WTC11 (cell line): ENCODE results near the gene TCTN2. TPM values are rescaled to one million over a fixed set of nuclear protein-coding genes. Genes with fewer than 3 reads are reported as not detected.

Source experiments
- ATAC-seq: fragments of 200-7000 bp; cut with Tn5 transposase; 2 replicates; pipeline ENCODE4 v1.10.0; 2021; ENCODE audit warnings: mild to moderate bottlenecking, moderate library complexity
- CTCF ChIA-PET: fragments of 300-600 bp; sonication (Branson Sonifier 250); formaldehyde crosslinking; loops from one replicate; lab custom pipeline; 2021; ENCODE audit warnings: antibody characterized with exemption; lab: Charles Lee
- POLR2A ChIA-PET: fragments of 350-600 bp; sonication (Branson Sonifier 250); formaldehyde crosslinking; loops from one replicate; lab custom pipeline; 2021; ENCODE audit warnings: antibody characterized with exemption; lab: Charles Lee
- DNase-seq: peaks from one replicate; pipeline ENCODE4 v3.0.0; 2021; ENCODE audit warnings: low spot score
- H3K27ac Mint-ChIP-seq: 2 replicates; pipeline ENCODE4 v1.8.0; 2021; ENCODE audit warnings: mixed read lengths
- H3K27me3 Mint-ChIP-seq: 2 replicates; pipeline ENCODE4 v1.8.0; 2021; ENCODE audit warnings: low read depth, mild to moderate bottlenecking, moderate library complexity, mixed read lengths
- H3K36me3 Mint-ChIP-seq: 2 replicates; pipeline ENCODE4 v1.8.0; 2021; ENCODE audit warnings: mixed read lengths
- H3K4me1 Mint-ChIP-seq: 2 replicates; pipeline ENCODE4 v1.8.0; 2022; ENCODE audit warnings: mixed read lengths
- H3K4me3 Mint-ChIP-seq: 2 replicates; pipeline ENCODE4 v1.8.0; 2021; ENCODE audit warnings: mild to moderate bottlenecking, moderate library complexity, mixed read lengths
- H3K9me3 Mint-ChIP-seq: 2 replicates; pipeline ENCODE4 v1.8.0; 2021; ENCODE audit warnings: mixed read lengths
- ATF1 ChIP-seq: sonication (generic); formaldehyde crosslinking; IDR thresholded peaks from 2 replicates; pipeline ENCODE4 v1.8.1; 2023; ENCODE audit warnings: mild to moderate bottlenecking, moderate library complexity, missing genetic modification reagents
- CBFB ChIP-seq: sonication (generic); formaldehyde crosslinking; IDR thresholded peaks from 2 replicates; pipeline ENCODE4 v1.8.1; 2022; ENCODE audit warnings: mild to moderate bottlenecking, low read depth, missing genetic modification reagents
- CTCF ChIP-seq: fragments of 200-600 bp; IDR thresholded peaks from 2 replicates; pipeline ENCODE4 v1.8.0; 2022; ENCODE audit warnings: antibody characterized with exemption
- EMX1 ChIP-seq: fragments of 250-450 bp; sonication (Bioruptor Pico); IDR thresholded peaks from 2 replicates; pipeline ENCODE4 v1.8.0; 2021; ENCODE audit warnings: mild to moderate bottlenecking
- ESRRA ChIP-seq: sonication (generic); formaldehyde crosslinking; IDR thresholded peaks from 2 replicates; pipeline ENCODE4 v1.8.1; 2022; ENCODE audit warnings: mild to moderate bottlenecking, missing genetic modification reagents, borderline replicate concordance
- FOXP4 ChIP-seq: sonication (generic); formaldehyde crosslinking; IDR thresholded peaks from 2 replicates; pipeline ENCODE4 v1.8.0; 2022; ENCODE audit warnings: mild to moderate bottlenecking, missing genetic modification reagents
- NFATC4 ChIP-seq: fragments of 250-450 bp; sonication (Bioruptor Pico); IDR thresholded peaks from 2 replicates; pipeline ENCODE4 v1.9.0; 2021; ENCODE audit warnings: mild to moderate bottlenecking
- NFYB ChIP-seq: sonication (generic); formaldehyde crosslinking; conservative IDR thresholded peaks from 2 replicates; pipeline ENCODE4 v1.8.0; 2022; ENCODE audit warnings: low read depth, missing genetic modification reagents
- NR2C2 ChIP-seq: sonication (generic); formaldehyde crosslinking; IDR thresholded peaks from 2 replicates; pipeline ENCODE4 v1.8.0; 2022; ENCODE audit warnings: mild to moderate bottlenecking, missing genetic modification reagents
- PRRX2 ChIP-seq: fragments of 250-450 bp; sonication (Bioruptor Pico); IDR thresholded peaks from 2 replicates; pipeline ENCODE4 v1.8.0; 2021; ENCODE audit warnings: mild to moderate bottlenecking
- SMAD3 ChIP-seq: sonication (generic); formaldehyde crosslinking; IDR thresholded peaks from 2 replicates; pipeline ENCODE4 v1.8.0; 2022; ENCODE audit warnings: missing genetic modification reagents, mild to moderate bottlenecking, borderline replicate concordance
- SOX15 ChIP-seq: fragments of 250-450 bp; sonication (Bioruptor Pico); IDR thresholded peaks from 2 replicates; pipeline ENCODE4 v1.9.0; 2021; ENCODE audit warnings: mild to moderate bottlenecking
- SP1 ChIP-seq: sonication (generic); formaldehyde crosslinking; conservative IDR thresholded peaks from 2 replicates; pipeline ENCODE4 v1.8.1; 2022; ENCODE audit warnings: missing genetic modification reagents
- ZBTB21 ChIP-seq: sonication (generic); formaldehyde crosslinking; IDR thresholded peaks from 2 replicates; pipeline ENCODE4 v1.8.1; 2023; ENCODE audit warnings: mild to moderate bottlenecking, missing genetic modification reagents, borderline replicate concordance
- ZNF219 ChIP-seq: sonication (generic); formaldehyde crosslinking; IDR thresholded peaks from 2 replicates; pipeline ENCODE4 v1.8.0; 2023; ENCODE audit warnings: missing genetic modification reagents, mild to moderate bottlenecking, borderline replicate concordance
- ZNF317 ChIP-seq: sonication (generic); formaldehyde crosslinking; IDR thresholded peaks from 2 replicates; pipeline ENCODE4 v1.8.1; 2023; ENCODE audit warnings: low read depth, mild to moderate bottlenecking, moderate library complexity, missing genetic modification reagents, borderline replicate concordance
- ZNF532 ChIP-seq: fragments of 250-450 bp; sonication (Bioruptor Pico); IDR thresholded peaks from 2 replicates; pipeline ENCODE4 v1.9.0; 2021; ENCODE audit warnings: mild to moderate bottlenecking, borderline replicate concordance
- total RNA-seq: library from RNA; stranded (reverse); gene quantifications from 3 replicates; pipeline ENCODE4 v1.2.3, GENCODE V29; 2021
- TF ChIP-seq, protein P1 (sequence below): sonication (generic); formaldehyde crosslinking; conservative IDR thresholded peaks from 2 replicates; pipeline ENCODE4 v1.8.1; 2023; ENCODE audit warnings: mild to moderate bottlenecking, low read depth, missing genetic modification reagents, moderate library complexity
- TF ChIP-seq, protein P2 (sequence below): sonication (generic); formaldehyde crosslinking; conservative IDR thresholded peaks from 2 replicates; pipeline ENCODE4 v1.8.1; 2022; ENCODE audit warnings: mild to moderate bottlenecking, missing genetic modification reagents
- TF ChIP-seq, protein P3 (sequence below): sonication (generic); formaldehyde crosslinking; IDR thresholded peaks from 2 replicates; pipeline ENCODE4 v1.8.0; 2022; ENCODE audit warnings: mild to moderate bottlenecking, missing genetic modification reagents

Gene TCTN2
- total RNA-seq, 1 experiment from 2014 or later: 6.2 TPM

- TF ChIP-seq SMAD3 (CRISPR knock-in tag): no peak
- TF ChIP-seq ZNF532 (CRISPR knock-in tag): no peak
- no peak for TF ChIP-seq NFATC4 (CRISPR knock-in tag)
- no peak for TF ChIP-seq EMX1
- no peak for TF ChIP-seq CBFB (CRISPR knock-in tag)
Observed at GRCh38 chr12:123686636-123687190, 15.8 kb downstream of the TCTN2 start (continued).

GRCh38 chr12:123690191-123690840, 19.4 kb downstream of the TCTN2 start:
- DNase-seq (no peak), ATAC-seq (no peak)
- H3K27me3 Mint-ChIP-seq: no peaks in the 10 kb centered on the region
- no peak overlapping the region for H3K27ac Mint-ChIP-seq
- ChIA-PET CTCF (no interaction called here), POLR2A (no interaction called here)
- H3K4me3 Mint-ChIP-seq: no peak overlapping the region
- H3K9me3 Mint-ChIP-seq: no peaks in the 10 kb centered on the region
- H3K36me3 Mint-ChIP-seq: no peaks in the 10 kb centered on the region
- TF ChIP-seq ATF1 (CRISPR knock-in tag) (no peak), SOX15 (CRISPR knock-in tag) (no peak), SMAD3 (CRISPR knock-in tag) (no peak)
- TF ChIP-seq, protein P1, sequence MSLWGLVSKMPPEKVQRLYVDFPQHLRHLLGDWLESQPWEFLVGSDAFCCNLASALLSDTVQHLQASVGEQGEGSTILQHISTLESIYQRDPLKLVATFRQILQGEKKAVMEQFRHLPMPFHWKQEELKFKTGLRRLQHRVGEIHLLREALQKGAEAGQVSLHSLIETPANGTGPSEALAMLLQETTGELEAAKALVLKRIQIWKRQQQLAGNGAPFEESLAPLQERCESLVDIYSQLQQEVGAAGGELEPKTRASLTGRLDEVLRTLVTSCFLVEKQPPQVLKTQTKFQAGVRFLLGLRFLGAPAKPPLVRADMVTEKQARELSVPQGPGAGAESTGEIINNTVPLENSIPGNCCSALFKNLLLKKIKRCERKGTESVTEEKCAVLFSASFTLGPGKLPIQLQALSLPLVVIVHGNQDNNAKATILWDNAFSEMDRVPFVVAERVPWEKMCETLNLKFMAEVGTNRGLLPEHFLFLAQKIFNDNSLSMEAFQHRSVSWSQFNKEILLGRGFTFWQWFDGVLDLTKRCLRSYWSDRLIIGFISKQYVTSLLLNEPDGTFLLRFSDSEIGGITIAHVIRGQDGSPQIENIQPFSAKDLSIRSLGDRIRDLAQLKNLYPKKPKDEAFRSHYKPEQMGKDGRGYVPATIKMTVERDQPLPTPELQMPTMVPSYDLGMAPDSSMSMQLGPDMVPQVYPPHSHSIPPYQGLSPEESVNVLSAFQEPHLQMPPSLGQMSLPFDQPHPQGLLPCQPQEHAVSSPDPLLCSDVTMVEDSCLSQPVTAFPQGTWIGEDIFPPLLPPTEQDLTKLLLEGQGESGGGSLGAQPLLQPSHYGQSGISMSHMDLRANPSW: no peak
- TF ChIP-seq, protein P2, sequence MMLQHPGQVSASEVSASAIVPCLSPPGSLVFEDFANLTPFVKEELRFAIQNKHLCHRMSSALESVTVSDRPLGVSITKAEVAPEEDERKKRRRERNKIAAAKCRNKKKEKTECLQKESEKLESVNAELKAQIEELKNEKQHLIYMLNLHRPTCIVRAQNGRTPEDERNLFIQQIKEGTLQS (CRISPR knock-in tag): no peak
- TF ChIP-seq, protein P3, sequence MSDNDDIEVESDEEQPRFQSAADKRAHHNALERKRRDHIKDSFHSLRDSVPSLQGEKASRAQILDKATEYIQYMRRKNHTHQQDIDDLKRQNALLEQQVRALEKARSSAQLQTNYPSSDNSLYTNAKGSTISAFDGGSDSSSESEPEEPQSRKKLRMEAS: no peak
- H3K4me1 Mint-ChIP-seq: no peaks in the 10 kb centered on the region

GRCh38 chr12:123696207-123696606, 25.3 kb downstream of the TCTN2 start:
- no peaks in the 10 kb centered on the region for H3K9me3 Mint-ChIP-seq
- no peak overlapping the region for H3K27ac Mint-ChIP-seq
- no peak for ATAC-seq
- ChIA-PET POLR2A (no interaction called here), CTCF (no interaction called here)
- no peaks in the 10 kb centered on the region for H3K27me3 Mint-ChIP-seq
- H3K36me3 Mint-ChIP-seq: no peaks in the 10 kb centered on the region
- no peak overlapping the region for H3K4me3 Mint-ChIP-seq
- TF ChIP-seq ZBTB21 (CRISPR knock-in tag) (no peak), NFYB (CRISPR knock-in tag) (no peak), SP1 (CRISPR knock-in tag) (no peak), NR2C2 (CRISPR knock-in tag) (no peak), ZNF317 (CRISPR knock-in tag) (no peak), FOXP4 (CRISPR knock-in tag) (no peak), PRRX2 (CRISPR knock-in tag) (no peak), CTCF (no peak), ZNF219 (CRISPR knock-in tag) (no peak), ESRRA (CRISPR knock-in tag) (no peak)
- TF ChIP-seq, protein P2 (CRISPR knock-in tag): no peak
- H3K4me1 Mint-ChIP-seq: no peaks in the 10 kb centered on the region
- DNase-seq: no peak
